ENCODE results near the gene TUBB1.
"Not testable (repeated sequence)": the region's sequence is repeated elsewhere in the genome, so short reads cannot be mapped to it uniquely, and the experiment has no call there.

TUBB1 gene

DNA sequence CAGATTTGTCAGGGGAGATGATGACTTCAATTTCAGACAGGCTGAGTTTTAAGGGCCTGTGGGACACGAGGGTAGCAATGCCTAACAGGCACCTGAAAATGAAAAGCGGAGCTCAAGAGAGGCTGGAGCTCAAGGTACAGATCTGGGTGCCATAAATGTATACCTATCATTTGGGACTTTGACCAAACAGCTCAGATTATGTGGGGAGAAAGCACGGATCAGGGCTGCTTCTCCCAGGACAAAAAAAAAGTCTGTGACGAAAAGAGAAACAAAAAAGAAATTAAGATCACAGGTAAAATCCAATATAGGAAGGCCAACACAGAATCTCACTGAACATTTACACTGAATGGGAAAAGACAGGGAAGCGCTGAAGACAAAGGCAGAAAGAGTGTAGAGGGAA, 21.4 kb downstream of the TUBB1 start:
- no peaks in the 10 kb centered on the region for H3K9me3 ChIP-seq
- H3K4me1 ChIP-seq = peaks cover 34% of the 10 kb centered on the region
- peak overlapping the region; percentile 79 for H3K4me3 ChIP-seq
- peaks cover 40% of the 10 kb centered on the region for H3K36me3 ChIP-seq (replicated peaks)
- H3K27me3 ChIP-seq (ENCODE audit: low read depth) = no peaks in the 10 kb centered on the region
- DNase-seq (ENCODE audit: low spot score in 2 of 2) = no peak
- in situ Hi-C loops (cut with MboI; ENCODE audit: low sequenced_read_pairs) = loop anchor here (25.0 kb wide), 1 partner anchor 897 kb away; the partner anchor contains the start of genes FAM217B, PPP1R3D and SYCP2

DNA sequence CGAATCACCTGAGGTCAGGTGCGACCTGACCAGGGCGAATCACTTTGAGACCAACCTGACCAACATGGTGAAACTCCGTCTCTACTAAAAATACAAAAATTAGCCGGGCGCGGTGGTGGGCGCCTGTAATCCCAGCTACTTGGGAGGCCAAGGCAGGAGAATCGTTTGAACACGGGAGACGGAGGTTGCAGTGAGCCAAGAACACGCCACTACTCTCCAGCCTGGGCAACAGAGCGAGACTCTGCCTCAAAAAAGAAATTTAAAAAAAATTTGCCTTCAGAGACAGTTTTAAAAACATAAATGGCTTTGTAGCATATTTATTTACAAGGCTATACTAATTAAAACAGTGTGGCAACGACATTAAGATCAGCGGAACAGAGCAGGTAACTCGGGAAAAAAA, 22.3 kb downstream of the TUBB1 start:
- H3K9me3 ChIP-seq; H3K27me3 ChIP-seq (ENCODE audit: low read depth); DNase-seq (ENCODE audit: low spot score in 2 of 2): not testable (repeated sequence)
- H3K36me3 ChIP-seq (replicated peaks) = peaks cover 32% of the 10 kb centered on the region
- in situ Hi-C loops (cut with MboI; ENCODE audit: low sequenced_read_pairs) = loop anchor here (25.0 kb wide), 1 partner anchor 896 kb away; the partner anchor contains the start of genes FAM217B, PPP1R3D and SYCP2
- H3K4me1 ChIP-seq = peaks cover 34% of the 10 kb centered on the region
- H3K4me3 ChIP-seq = peak overlapping the region; percentile 79

DNA sequence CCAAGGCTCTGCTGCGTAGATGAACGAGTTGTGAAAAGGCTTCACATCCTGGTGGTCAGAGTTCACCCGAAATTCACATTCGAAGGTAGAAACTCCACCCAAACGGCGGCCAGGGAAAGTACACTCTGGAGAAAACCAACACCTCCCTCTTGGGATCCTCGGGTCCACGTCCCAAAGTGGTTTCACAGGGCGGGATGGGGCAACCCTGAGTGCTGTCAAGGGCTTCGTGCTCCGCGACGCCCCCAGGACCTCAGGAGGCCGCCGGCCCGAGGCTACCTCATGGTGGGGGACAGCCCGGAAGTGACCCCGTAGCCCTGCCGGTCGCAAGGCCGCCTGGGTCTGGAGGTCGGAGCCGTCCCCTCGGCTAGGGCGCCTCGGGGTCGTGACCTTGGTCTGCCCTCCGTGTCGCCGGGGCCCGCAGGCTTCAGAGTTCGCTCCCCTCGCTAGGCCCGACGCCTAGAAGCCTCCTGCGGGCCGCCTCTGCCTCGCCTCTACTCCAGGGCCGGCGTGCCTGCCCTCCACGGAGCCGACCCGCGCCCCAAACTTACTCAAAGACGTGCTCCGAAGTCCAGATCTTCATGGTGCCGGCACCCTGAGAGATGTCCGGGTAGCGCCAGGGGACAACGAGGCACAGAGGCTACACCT, 23.0 kb downstream of the TUBB1 start, which contains the start of gene PRELID3B:
Gene PRELID3B (minus strand): TSS at position 636 of the 645 bp plus-strand sequence. CDS start 56 bp downstream, at position 580.
- H3K27me3 ChIP-seq (ENCODE audit: low read depth) = no peaks in the 10 kb centered on the region
- in situ Hi-C loops (cut with MboI; ENCODE audit: low sequenced_read_pairs) = loop anchor here (25.0 kb wide), 1 partner anchor 895 kb away; the partner anchor contains the start of genes FAM217B, PPP1R3D and SYCP2
- peak in 1 of 2 experiments; percentile 43 for DNase-seq (ENCODE audit: low spot score in 2 of 2)
- H3K4me3 ChIP-seq = peak within 1 kb of the TSS; percentile 79
- H3K4me1 ChIP-seq = peaks cover 34% of the 10 kb centered on the region
- peaks cover 26% of the 10 kb centered on the region for H3K36me3 ChIP-seq (replicated peaks)
- H3K9me3 ChIP-seq = no peaks in the 10 kb centered on the region

DNA sequence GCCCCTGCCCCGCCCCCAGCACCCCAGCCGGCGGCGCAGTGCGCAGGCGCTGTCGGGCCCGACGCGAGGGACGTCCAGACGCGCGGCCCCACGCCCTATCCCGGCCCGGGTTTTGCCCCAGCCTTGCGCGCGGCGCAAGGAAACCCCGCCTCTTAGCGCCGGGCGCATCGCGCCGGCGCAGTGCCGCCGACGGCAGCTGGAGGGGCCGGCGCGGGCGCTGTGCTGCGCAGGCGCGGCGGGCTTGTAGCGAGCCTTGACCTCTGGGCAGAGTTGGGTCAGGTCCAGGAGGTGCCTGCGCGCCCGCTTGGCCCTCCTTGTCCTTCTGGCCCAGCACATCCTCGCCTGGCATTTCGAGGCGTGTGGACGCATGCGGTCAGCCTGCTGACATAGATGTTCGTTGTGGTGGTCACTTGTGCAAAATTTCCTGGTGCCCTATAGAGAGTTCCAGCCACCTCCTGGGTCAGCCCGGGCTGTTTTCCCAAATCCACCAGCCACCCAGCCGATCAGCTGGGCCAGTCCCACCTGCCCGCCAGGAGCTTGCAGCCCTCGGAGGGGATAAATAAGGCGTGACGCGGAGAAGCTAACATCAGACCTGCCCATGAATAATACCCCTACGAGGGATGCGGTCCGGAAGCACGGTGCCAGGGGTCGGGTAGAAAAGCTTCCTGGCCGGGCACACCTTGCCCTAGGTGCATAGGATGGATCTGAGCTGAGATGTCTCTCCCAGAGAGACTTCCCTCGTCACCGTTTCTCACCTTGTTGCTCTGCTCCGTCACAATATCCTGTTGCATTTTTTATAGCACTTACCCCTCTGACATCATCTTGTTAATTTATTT, 23.8 kb downstream of the TUBB1 start:
- peaks cover 18% of the 10 kb centered on the region for H3K36me3 ChIP-seq (replicated peaks)
- peaks cover 31% of the 10 kb centered on the region for H3K4me1 ChIP-seq
- no peaks in the 10 kb centered on the region for H3K27me3 ChIP-seq (ENCODE audit: low read depth)
- in situ Hi-C loops (cut with MboI; ENCODE audit: low sequenced_read_pairs) = loop anchor here (25.0 kb wide), 1 partner anchor 894 kb away; the partner anchor contains the start of genes FAM217B, PPP1R3D and SYCP2
- peak; percentile 80 to 93 for DNase-seq (ENCODE audit: low spot score in 2 of 2)
- H3K4me3 ChIP-seq = peak overlapping the region; percentile 79
- H3K9me3 ChIP-seq = no peaks in the 10 kb centered on the region

DNA sequence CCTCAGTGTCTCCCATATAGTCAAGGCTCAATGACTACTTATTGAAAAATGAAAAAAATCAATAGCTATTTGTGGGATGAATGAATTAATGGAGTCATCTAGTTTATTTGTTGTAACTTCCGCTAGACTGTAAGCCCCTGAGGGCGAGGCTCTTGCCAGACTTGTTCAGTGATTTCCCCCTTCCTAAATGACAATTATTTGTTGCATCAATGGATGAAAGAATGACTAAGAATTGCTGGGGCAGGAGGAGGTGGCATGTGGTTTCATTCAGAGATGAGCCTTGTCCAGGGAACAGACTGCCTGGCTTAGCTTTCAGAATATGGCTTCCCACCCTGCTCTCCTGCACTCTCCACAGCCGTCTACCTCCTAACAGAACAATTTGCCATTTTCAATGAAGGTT, 24.5 kb downstream of the TUBB1 start:
- Histone ChIP-seq H3K9me3 (no peaks in the 10 kb centered on the region), H3K4me1 (peaks cover 31% of the 10 kb centered on the region), H3K36me3 (replicated peaks) (peaks cover 14% of the 10 kb centered on the region), H3K4me3 (no peak overlapping the region), H3K27me3 (ENCODE audit: low read depth) (no peaks in the 10 kb centered on the region)
- DNase-seq (ENCODE audit: low spot score in 2 of 2) = no peak
- in situ Hi-C loops (cut with MboI; ENCODE audit: low sequenced_read_pairs) = loop anchor here (25.0 kb wide), 1 partner anchor 894 kb away; the partner anchor contains the start of genes FAM217B, PPP1R3D and SYCP2

DNA sequence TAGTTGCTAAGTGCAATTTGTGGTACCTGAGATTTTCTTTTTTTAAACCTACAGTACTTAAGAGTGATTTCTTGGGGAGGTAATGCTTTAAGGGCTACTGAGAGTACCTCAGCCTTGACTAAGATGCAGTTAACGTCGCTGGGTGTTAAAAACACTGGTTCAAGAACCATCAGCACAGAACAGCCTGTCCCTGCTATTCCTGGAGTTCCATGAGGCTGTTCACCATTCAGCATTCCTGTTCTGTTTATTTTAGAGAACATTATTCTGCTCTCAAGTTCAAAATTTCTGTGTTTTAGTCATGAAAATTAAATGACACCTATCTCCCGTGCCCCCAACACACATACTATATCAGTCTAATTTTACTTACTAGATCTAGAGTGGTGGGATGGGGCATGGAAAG, 25.1 kb downstream of the TUBB1 start:
- no peak for DNase-seq (ENCODE audit: low spot score in 2 of 2)
- no peaks in the 10 kb centered on the region for H3K9me3 ChIP-seq
- H3K36me3 ChIP-seq (replicated peaks) = peaks cover 14% of the 10 kb centered on the region
- no peak overlapping the region for H3K4me3 ChIP-seq
- in situ Hi-C loops (cut with MboI; ENCODE audit: low sequenced_read_pairs) = loop anchor here (25.0 kb wide), 1 partner anchor 893 kb away; the partner anchor contains the start of genes FAM217B, PPP1R3D and SYCP2
- peaks cover under 1% of the 10 kb centered on the region; the same call in 1 of the 2 replicates for H3K27me3 ChIP-seq (ENCODE audit: low read depth)
- peaks cover 25% of the 10 kb centered on the region for H3K4me1 ChIP-seq

DNA sequence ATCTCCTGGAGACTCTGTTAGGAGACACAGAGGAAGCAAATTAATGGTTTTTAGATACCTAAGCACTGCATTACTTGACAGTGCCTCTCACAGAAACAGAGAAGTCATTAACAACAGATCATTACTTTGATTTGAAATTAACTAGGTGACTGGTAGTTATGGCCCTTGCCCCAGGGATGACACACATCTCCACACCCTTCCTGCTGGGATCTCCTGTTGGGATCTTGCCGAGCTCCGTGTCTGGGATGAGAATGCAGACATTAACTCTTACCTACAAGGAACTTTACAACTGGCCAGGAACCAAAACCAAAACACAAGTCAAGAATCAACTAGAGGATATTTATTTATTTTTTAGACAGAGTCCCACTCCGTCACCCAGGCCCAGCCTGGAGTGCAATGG, 25.6 kb downstream of the TUBB1 start:
- Histone ChIP-seq H3K36me3 (replicated peaks) (peaks cover 14% of the 10 kb centered on the region), H3K4me1 (peaks cover 21% of the 10 kb centered on the region), H3K9me3 (no peaks in the 10 kb centered on the region), H3K4me3 (no peak overlapping the region), H3K27me3 (ENCODE audit: low read depth) (peaks cover 6% of the 10 kb centered on the region; the same call in 1 of the 2 replicates)
- in situ Hi-C loops (cut with MboI; ENCODE audit: low sequenced_read_pairs) = loop anchor here (25.0 kb wide), 1 partner anchor 893 kb away; the partner anchor contains the start of genes FAM217B, PPP1R3D and SYCP2
- no peak for DNase-seq (ENCODE audit: low spot score in 2 of 2)

DNA sequence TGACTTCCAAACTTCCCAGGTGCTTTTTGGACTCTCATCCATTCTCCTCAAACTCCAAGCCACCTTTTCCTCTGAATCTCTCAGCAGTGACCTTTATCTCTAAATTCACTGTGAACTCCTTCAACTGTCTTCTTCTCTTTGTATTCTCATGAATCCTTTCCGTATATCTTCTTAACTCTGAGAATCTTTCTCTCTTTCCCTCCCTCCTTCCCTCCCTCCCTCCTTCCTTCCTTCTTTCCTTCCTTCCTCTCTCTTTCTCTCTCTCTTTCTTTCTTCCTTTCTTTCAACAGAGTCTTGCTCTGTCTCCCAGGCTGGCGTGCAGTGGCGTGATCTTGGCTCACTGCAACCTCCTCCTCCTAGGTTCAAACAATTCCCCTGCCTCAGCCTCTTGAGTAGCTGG, 27.6 kb downstream of the TUBB1 start:
- Histone ChIP-seq H3K36me3 (replicated peaks) (peaks cover under 1% of the 10 kb centered on the region; the same call in 1 of the 2 replicates), H3K4me3 (no peak overlapping the region), H3K9me3 (no peaks in the 10 kb centered on the region), H3K4me1 (peaks cover 9% of the 10 kb centered on the region), H3K27me3 (ENCODE audit: low read depth) (peaks cover 6% of the 10 kb centered on the region; the same call in 1 of the 2 replicates)
- in situ Hi-C loops (cut with MboI; ENCODE audit: low sequenced_read_pairs) = loop anchor here (25.0 kb wide), 1 partner anchor 890 kb away; the partner anchor contains the start of genes FAM217B, PPP1R3D and SYCP2
- DNase-seq (ENCODE audit: low spot score in 2 of 2) = no peak

DNA sequence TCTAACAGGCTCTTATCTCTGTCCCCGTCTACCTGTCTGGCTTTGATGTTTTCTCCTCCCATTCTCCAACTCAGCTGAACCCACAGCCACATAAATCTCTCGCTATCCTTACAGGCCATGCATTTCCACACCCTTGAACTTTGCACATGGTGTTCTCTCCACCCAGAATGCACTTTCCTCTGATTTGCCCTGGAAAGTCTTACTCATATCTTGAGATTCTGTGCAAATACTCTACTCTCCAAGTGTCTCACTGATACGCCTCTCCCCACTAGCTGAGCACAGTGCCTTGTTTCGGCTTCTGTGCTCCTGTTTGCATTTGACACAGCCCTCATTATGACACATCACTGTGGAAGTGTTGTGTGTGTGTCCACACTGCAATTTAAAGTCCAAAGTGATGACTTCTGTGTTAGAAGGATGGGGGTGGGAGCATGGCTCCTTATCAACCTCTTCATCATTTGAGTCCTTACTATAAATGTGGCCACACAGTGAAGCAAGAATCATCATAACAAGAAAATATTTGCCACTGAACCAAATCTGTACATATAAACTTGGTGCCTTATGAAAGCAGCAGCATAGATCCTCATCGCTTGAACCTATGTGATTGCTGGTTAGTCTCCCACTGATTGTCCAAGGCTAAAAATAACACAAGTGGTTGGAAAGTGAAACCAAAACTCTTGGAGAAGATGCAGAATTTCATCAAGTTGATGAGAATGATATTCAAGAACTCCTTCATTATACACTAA, 28.9 kb downstream of the TUBB1 start:
- no peak for DNase-seq (ENCODE audit: low spot score in 2 of 2)
- in situ Hi-C loops (cut with MboI; ENCODE audit: low sequenced_read_pairs) = loop anchor here (25.0 kb wide), 1 partner anchor 889 kb away; the partner anchor contains the start of genes FAM217B, PPP1R3D and SYCP2
- Histone ChIP-seq H3K36me3 (replicated peaks) (no peaks in the 10 kb centered on the region), H3K4me3 (no peak overlapping the region), H3K27me3 (ENCODE audit: low read depth) (peaks cover 15% of the 10 kb centered on the region), H3K4me1 (peaks cover 4% of the 10 kb centered on the region), H3K9me3 (no peaks in the 10 kb centered on the region)

DNA sequence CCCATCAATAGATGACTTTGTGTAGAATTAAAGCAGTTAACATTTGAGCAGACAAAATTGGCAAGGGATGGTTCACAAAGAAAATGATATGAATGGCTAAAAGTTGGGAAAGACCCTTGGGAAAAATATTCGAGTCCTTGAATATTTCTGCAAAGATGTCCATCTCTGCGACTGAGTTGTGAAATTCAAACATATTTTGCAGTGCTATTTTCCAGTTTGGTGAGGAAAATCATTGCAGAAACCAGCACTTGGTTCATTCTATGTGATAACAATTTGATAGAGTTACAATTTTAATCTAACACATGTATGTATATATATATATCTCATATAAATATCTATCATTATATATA, 29.4 kb downstream of the TUBB1 start:
- DNase-seq (ENCODE audit: low spot score in 2 of 2) = no peak
- in situ Hi-C loops (cut with MboI; ENCODE audit: low sequenced_read_pairs) = loop anchor here (25.0 kb wide), 1 partner anchor 889 kb away; the partner anchor contains the start of genes FAM217B, PPP1R3D and SYCP2
- H3K27me3 ChIP-seq (ENCODE audit: low read depth) = peaks cover 19% of the 10 kb centered on the region
- no peaks in the 10 kb centered on the region for H3K4me1 ChIP-seq
- H3K36me3 ChIP-seq (replicated peaks) = no peaks in the 10 kb centered on the region
- H3K9me3 ChIP-seq = no peaks in the 10 kb centered on the region
- H3K4me3 ChIP-seq = no peak overlapping the region

DNA sequence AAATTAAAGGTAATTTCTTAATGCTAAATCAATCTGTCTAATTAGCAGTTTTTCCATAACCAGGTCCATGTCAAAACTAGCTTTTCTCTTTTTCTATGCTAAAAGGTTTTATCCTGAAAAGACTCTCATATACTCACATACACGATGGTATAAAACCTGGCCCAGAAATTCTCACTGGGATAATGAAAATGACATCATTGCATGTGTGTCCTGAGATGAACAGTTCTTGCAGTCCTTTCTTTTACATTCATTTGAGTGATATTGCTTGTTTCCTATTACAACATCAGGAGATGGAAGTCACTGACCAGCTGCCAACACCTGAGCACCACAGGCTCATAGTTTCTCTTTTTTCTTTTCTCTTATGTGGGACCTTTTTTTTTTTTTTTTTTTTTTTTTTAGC, 31.2 kb downstream of the TUBB1 start:
- H3K4me3 ChIP-seq = no peak overlapping the region
- in situ Hi-C loops (cut with MboI; ENCODE audit: low sequenced_read_pairs) = no loop called here
- no peaks in the 10 kb centered on the region for H3K4me1 ChIP-seq
- H3K9me3 ChIP-seq = no peaks in the 10 kb centered on the region
- no peak for DNase-seq (ENCODE audit: low spot score in 2 of 2)
- H3K36me3 ChIP-seq (replicated peaks) = no peaks in the 10 kb centered on the region
- peaks cover 22% of the 10 kb centered on the region for H3K27me3 ChIP-seq (ENCODE audit: low read depth)

DNA sequence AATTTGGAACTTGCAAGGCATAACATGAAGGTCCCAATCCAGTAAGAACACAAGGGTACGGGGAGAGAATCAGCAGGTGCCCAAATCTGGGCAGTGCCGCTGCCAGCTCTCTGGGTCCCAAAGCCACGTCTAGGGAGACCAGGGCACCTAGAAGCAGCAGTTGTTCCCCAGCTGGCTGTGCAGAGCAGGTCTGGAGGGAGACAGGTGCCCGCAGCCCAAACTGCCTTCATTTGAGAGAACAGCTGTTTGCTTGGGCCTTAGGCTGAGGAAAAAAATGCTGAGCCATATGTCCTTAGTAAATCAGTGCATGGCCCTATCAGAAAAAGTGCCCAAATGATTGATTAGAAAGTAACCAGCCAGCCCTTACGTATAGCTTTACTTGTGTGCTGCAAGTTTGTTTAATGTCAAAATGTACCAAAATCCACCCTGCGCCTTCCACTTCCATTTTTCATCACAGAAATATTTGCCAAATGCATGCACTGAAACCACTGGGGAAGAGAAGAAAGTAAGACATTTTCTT, 32.5 kb downstream of the TUBB1 start:
- no peak overlapping the region for H3K4me3 ChIP-seq
- DNase-seq (ENCODE audit: low spot score in 2 of 2) = no peak
- H3K27me3 ChIP-seq (ENCODE audit: low read depth) = peaks cover 22% of the 10 kb centered on the region
- in situ Hi-C loops (cut with MboI; ENCODE audit: low sequenced_read_pairs) = no loop called here
- no peaks in the 10 kb centered on the region for H3K4me1 ChIP-seq
- no peaks in the 10 kb centered on the region for H3K36me3 ChIP-seq (replicated peaks)
- no peaks in the 10 kb centered on the region for H3K9me3 ChIP-seq

DNA sequence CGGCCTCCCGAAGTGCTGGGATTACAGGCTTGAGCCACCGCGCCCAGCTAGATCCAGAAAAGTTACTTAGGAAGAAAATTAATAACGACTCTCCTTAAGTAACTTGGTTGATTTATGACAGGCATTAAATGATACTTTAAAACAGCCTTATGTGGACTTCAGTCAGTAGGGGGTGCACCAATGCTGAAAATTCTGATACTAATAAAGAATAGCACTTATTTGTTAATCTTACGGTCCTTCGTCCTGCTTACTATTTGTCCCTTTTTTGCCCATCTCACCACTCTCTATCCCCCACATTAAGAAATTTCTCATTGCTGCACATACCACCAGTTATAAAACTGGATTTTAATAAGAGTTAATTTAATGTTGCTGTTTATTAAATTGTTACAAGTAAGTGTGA, 36.1 kb downstream of the TUBB1 start:
- peaks cover 16% of the 10 kb centered on the region for H3K27me3 ChIP-seq (ENCODE audit: low read depth)
- no peak overlapping the region for H3K4me3 ChIP-seq
- H3K36me3 ChIP-seq (replicated peaks) = no peaks in the 10 kb centered on the region
- no peaks in the 10 kb centered on the region for H3K4me1 ChIP-seq
- H3K9me3 ChIP-seq = no peaks in the 10 kb centered on the region
- in situ Hi-C loops (cut with MboI; ENCODE audit: low sequenced_read_pairs) = no loop called here
- no peak for DNase-seq (ENCODE audit: low spot score in 2 of 2)

Measured in HAP-1 (cell line).